Activated T-helper 1 cell treated with Interleukin-2 at 50 U/mL for 16 hours (primary cell): ENCODE results near the gene TBC1D9B.
A peak's percentile ranks its signal among the peaks of the same experiment; 100 is the strongest.
"Not testable (repeated sequence)": the region's sequence is repeated elsewhere in the genome, so short reads cannot be mapped to it uniquely, and the experiment has no call there.

Experiments
- DNase-seq: peaks from one replicate; pipeline ENCODE4 v3.0.0-alpha.2; 2020; ENCODE audit warnings: low read depth

TBC1D9B gene

GRCh38 chr5:179837076-179838011, 70.4 kb downstream of the TBC1D9B start:
- no peak for DNase-seq

DNA sequence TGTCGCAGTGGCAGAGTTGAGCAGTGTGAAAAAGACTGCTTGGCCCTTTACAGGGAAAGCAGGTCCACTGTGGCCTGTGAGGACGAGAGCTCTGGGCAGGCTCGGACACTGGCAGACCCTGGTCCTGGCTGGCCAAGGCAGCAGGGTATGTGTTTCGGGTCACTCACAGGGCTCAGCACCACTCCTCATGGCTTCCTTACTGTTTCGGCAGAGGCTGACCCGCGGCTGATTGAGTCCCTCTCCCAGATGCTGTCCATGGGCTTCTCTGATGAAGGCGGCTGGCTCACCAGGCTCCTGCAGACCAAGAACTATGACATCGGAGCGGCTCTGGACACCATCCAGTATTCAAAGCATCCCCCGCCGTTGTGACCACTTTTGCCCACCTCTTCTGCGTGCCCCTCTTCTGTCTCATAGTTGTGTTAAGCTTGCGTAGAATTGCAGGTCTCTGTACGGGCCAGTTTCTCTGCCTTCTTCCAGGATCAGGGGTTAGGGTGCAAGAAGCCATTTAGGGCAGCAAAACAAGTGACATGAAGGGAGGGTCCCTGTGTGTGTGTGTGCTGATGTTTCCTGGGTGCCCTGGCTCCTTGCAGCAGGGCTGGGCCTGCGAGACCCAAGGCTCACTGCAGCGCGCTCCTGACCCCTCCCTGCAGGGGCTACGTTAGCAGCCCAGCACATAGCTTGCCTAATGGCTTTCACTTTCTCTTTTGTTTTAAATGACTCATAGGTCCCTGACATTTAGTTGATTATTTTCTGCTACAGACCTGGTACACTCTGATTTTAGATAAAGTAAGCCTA, 71.3 kb downstream of the TBC1D9B start:
- peak; percentile 37 for DNase-seq

DNA sequence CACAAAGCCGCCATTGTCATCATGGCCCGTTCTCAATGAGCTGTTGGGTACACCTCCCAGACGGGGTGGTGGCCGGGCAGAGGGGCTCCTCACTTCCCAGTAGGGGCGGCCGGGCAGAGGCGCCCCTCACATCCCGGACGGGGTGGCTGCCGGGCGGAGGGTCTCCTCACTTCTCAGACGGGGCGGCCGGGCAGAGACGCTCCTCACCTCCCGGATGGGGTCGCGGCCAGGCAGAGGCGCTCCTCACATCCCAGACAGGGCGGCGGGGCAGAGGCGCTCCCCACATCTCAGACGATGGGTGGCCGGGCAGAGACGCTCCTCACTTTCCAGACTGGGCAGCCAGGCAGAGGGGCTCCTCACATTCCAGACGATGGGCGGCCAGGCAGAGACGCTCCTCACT, 72.8 kb downstream of the TBC1D9B start:
- DNase-seq: not testable (repeated sequence)

- DNase-seq: no peak
Measured at GRCh38 chr5:179834120-179834519, 73.6 kb downstream of the TBC1D9B start.

- no peak for DNase-seq
Measured at GRCh38 chr5:179833709-179834070, 74.0 kb downstream of the TBC1D9B start.

DNA sequence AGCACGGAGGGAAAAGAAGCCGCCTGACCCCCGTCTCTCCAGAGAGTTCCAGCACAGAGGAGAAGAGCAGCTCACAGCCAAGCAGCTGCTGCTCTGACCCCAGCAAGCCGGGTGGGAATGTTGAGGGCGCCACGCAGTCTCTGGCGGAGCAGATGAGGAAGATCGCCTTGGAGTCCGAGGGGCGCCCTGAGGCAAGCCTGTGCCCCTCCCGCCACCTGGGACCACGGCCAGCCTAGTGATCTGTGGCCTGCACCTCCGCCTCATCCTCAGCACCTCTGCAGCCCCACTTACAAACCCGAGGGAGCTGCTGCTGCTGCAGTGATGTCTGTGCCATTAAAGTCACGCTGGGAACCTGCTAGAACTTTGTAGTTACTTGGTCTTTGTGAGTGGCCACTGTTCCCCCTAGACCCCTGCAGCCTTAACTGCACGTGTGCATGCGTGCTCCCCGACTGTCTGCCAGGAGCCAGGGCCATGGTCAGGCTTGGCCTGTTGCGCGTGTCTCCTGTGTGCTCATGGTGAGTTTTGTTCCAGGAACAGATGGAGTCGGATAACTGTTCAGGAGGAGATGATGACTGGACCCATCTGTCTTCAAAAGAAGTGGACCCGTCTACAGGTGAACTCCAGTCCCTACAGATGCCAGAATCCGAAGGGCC, 74.5 kb downstream of the TBC1D9B start:
- DNase-seq: no peak

DNA sequence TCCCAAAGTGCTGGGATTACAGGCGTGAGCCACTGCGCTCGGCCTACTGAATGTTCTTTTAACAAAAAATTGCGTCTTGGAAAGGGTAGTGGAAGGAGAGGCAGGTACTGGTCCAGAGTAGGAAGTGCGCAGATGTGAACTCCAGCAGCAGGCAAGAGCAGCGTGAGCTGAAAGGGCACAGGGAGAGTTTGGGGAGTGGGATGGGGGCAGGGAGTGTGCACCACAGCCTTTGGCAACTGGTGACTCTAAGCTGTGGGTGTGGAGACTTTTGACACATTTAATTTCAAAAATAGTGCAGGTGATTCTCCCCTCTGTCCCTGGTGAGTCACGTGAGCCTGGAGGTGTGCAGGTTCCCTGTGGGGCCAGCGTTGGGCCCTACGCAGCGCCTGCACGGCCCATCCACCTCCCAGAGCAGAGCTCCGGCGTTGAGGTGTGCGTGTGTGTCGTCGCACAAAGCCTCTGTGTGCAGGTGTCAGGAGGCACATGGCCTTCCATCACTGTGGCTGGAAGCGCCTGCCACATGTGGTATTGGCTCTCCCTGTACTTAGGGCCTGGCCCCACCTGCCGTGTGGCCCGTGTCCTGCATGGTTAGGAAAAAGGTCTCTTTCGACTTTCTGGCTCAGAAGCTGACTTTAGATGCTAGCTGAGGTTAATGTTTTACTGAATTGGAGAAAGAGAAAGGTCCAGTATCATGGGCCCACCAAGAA, 75.5 kb downstream of the TBC1D9B start:
- DNase-seq: no peak

GRCh38 chr5:179830818-179831468, 76.8 kb downstream of the TBC1D9B start:
- DNase-seq: no peak

GRCh38 chr5:179829732-179830435, 77.8 kb downstream of the TBC1D9B start:
- DNase-seq: no peak

DNA sequence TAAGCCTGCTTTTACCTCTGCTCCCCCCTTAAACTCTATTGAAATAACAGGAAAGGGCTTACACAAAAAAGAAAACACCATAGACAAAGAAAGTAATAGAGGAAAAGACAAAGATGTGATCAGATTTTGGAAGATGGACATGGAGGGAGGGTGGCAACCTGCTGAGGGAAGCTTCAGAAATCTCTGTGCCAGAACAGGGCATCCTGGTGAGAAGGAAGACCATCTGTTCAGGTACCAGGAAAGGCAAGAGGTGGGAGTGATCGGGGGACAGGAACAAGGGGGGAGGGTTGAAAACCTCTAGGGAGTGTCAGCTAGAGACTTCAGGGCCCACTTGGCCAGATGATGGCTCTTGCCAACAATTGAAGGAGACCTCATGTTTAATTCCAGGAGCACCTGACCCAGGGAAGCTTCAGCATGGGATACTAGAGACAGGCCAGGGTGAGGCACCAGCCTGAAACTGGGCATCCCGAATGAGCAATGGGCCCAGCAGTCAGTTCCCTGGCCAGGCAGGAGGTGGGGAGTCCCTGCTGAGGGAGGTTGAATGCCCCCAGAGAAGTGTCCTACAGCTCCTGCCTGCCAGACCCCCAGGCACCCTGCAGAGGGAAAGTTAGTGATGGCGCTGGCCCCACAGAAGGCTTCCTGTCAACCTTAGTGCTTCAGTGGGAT, 78.8 kb downstream of the TBC1D9B start:
- no peak for DNase-seq

DNA sequence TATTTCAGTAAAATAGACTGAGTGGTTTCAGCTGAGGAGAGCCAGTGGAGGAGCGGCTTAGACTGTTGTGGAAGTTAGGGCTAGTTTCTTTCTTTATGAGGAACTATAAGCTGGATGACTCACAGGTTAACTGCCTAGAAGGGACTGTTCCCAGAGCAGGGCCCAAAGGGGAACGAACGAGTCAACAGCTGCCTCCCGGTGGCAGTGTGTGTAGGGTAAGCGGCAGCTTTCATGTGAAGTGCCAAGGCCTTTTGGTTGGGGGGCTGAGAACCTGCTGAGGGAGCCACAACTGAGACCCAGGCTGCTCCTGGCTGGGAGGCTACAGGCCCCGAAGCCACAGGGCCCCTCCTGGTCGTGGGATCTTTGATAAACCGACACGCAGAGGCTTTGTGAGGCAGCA, 80.0 kb downstream of the TBC1D9B start:
- no peak for DNase-seq

- DNase-seq: no peak
Measured at GRCh38 chr5:179825655-179826182, 82.0 kb downstream of the TBC1D9B start.

- DNase-seq: no peak
Measured at GRCh38 chr5:179824745-179825112, 83.0 kb downstream of the TBC1D9B start.

DNA sequence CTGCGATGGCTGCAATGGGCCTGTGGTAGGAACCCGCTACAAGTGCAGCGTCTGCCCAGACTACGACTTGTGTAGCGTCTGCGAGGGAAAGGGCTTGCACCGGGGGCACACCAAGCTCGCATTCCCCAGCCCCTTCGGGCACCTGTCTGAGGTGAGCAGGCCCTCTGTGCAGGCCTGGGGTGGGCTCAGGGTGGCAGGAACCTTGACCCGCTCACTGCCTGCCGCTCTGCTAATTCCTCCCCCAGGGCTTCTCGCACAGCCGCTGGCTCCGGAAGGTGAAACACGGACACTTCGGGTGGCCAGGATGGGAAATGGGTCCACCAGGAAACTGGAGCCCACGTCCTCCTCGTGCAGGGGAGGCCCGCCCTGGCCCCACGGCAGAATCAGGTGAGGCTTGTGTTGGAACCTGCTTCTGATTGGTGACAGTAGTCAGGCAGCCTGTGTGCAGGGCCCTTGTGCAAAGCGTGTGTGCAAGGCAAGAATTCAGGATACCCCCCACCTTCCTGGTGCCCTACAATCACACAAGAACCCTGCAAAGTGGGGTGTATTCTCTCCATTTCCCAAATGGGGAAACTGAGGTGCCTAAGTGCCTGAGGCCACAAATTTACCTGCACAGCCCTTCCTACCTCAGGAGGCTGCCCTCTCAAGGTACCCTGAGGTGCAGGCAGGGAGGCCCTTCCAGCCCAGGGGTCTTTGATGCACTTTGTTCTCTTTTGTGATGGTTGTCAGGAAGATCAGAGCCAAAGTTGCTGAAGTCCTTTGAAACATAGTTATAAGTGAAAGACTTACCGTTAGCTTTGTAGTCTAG, 83.6 kb downstream of the TBC1D9B start:
- DNase-seq: no peak

GRCh38 chr5:179822444-179822990, 85.2 kb downstream of the TBC1D9B start:
- no peak for DNase-seq

DNA sequence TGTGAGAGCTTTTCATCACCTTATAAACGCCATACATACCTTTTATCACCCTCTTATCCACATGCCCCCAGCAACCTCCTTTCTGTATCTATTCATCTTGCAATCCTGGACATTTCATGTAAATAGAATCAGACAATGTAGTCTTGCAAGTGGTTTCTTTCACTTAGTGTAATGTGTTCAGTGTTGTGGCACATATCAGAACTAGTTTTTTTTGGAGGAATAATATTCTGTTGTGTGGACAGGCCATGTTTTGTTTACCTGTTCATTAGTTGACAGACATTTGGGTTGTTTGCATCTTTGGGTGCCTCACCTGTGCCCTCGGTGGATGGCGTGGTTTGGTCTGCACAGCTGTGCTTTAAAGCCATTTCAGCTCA, 85.7 kb downstream of the TBC1D9B start:
- DNase-seq: no peak

DNA sequence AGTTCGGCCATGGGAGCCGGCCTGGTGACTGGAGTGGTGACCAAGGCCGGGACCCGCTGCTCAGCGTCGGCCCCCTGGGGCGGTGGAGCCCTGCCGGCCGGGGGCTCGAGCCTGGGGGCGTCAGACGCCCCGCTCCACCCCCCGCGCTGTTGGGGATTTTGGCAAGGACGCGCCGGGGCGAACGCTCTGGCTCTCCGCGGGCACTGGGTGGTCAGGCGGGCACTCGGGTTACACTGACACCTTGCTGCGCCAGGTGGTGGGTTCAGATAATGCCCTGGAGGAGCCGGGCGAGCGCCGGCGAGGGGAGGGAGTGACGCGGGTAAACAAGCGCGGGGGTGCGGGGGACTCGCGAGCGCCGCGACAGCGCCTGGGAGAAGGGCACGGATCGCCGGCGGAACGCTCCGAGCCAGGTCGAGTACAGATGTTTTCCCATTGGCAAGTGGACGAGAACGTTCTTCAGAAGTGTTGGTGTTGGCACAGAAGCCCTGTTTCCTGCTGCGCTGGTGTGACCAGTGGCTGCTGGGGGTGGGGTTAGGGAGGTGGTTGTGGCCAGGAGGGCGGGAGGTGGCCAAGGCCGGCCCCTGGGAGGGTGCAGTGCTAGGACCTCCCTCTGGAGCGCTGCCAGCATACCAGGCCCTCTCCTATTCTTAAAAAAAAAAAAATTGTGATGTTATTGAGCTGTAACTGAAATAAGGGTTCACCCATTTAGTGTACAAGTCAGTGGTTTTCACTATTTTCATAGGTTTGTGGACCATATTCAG, 86.2 kb downstream of the TBC1D9B start:
- peak; percentile 75 for DNase-seq
